Lower lobe of right lung (tissue), 2 donors: ENCODE results near the gene ENTPD5. TPM values are rescaled to one million over a fixed set of nuclear protein-coding genes. Genes with fewer than 3 reads are reported as not detected.

Experiments
- ATAC-seq, 2 donors: fragments of 200-7000 bp; cut with Tn5 transposase; one replicate each; pipeline ENCODE4 v1.9.1; 2020 to 2022; ENCODE audit warnings: mild to moderate bottlenecking in 2 of 2, moderate library complexity in 2 of 2
- DNase-seq: peaks from one replicate; pipeline ENCODE4 v3.0.0-alpha.2; 2020
- H3K27ac ChIP-seq: fragments of 200-600 bp; one replicate; pipeline ENCODE4 v1.8.0; 2022
- H3K27me3 ChIP-seq: fragments of 200-600 bp; one replicate; pipeline ENCODE4 v1.8.0; 2022; ENCODE audit warnings: low read depth
- H3K36me3 ChIP-seq: fragments of 200-600 bp; one replicate; pipeline ENCODE4 v1.8.0; 2022; ENCODE audit warnings: mild to moderate bottlenecking
- H3K4me1 ChIP-seq: fragments of 200-600 bp; one replicate; pipeline ENCODE4 v1.8.0; 2022
- H3K4me3 ChIP-seq: fragments of 200-600 bp; one replicate; pipeline ENCODE4 v1.8.0; 2022; ENCODE audit warnings: mild to moderate bottlenecking
- H3K9me3 ChIP-seq: fragments of 200-600 bp; one replicate; pipeline ENCODE4 v1.8.0; 2022
- CTCF ChIP-seq: fragments of 200-600 bp; IDR thresholded peaks from one replicate; pipeline ENCODE4 v1.8.0; 2022; ENCODE audit warnings: antibody characterized with exemption, mild to moderate bottlenecking
- intact Hi-C: fragments of 100-400 bp; cut with DNase I; formaldehyde crosslinking; loops from one replicate; pipeline ENCODE4 v1.11.0; 2022
- total RNA-seq: library from RNA; stranded (reverse); fragmentation: NEBNext Ultra II Directional; extraction: Animal tissue kit (Norgen Biotek cat#: 25700); gene quantifications from one replicate; pipeline ENCODE4 v1.2.1, GENCODE V29; 2021
- donor health status: DM: no; HTN: yes; CAD: no; lungs with severe emphysema.

The ENTPD5 gene
- total RNA-seq, 1 donor from 2014 or later: 12.1 TPM

DNA sequence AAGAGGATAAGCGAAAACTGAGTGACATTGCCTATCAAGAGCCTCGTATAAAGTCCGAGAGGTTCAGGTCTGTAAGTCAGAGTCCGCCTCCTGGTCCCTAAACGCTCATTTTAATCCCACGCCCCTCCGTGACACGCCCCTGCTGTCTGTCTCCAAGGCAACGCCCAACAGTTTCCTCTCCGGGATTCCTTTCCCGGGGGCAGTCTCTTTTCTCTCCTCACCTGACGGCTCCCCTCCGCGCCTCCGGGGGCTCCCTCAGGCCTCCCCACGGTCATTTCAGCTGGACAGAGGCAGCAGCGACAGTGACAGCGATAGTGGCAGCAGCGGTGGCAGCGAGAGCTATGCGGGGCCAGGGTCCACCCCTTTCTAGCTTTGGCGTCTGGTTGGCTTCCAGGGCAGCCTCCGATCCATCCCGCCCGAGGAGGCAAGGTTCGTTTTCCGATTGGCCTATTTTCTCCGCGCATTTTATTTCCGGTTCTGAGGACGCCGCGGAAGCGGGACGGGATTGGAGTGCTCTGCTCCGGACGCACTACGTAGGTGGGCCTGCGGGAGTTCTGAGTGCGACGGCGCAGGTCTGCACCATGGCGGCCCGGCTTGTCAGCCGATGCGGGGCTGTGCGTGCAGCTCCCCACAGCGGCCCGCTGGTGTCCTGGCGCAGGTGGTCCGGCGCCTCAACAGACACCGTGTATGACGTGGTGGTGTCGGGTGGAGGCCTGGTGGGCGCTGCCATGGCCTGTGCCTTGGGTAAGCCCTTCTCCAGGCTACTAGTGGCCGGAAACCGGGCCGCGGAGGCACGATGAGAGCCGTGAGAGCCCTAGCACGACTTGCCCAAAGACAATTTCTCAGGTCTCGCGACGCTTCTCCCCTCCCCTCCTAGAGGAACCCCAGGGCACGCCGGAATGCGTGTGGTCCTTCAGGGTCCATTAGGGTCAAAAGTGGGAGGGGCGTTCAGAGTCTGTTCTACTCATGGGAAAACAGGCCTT, 69.0 kb downstream of the ENTPD5 start, which contains the start of the genes COQ6 and FAM161B:
TSS of gene COQ6 (plus strand) at position 551 of the 983 bp plus-strand sequence. CDS start at position 582, 31 bp downstream.
TSS of gene FAM161B (minus strand) at position 343 of the 983 bp plus-strand sequence. CDS start at position 275, 68 bp downstream.
- Histone ChIP-seq H3K27ac (peak within 1 kb of the TSS; percentile 97), H3K4me1 (peaks cover 20% of the 10 kb centered on the region), H3K9me3 (no peaks in the 10 kb centered on the region), H3K4me3 (peak within 1 kb of the TSS; percentile 83), H3K27me3 (no peaks in the 10 kb centered on the region), H3K36me3 (peaks cover 31% of the 10 kb centered on the region)
- peak; percentile 16 for TF ChIP-seq CTCF
- ATAC-seq (peak; percentile 98), DNase-seq (peak; percentile 96)
- intact Hi-C loops: no loop called here

DNA sequence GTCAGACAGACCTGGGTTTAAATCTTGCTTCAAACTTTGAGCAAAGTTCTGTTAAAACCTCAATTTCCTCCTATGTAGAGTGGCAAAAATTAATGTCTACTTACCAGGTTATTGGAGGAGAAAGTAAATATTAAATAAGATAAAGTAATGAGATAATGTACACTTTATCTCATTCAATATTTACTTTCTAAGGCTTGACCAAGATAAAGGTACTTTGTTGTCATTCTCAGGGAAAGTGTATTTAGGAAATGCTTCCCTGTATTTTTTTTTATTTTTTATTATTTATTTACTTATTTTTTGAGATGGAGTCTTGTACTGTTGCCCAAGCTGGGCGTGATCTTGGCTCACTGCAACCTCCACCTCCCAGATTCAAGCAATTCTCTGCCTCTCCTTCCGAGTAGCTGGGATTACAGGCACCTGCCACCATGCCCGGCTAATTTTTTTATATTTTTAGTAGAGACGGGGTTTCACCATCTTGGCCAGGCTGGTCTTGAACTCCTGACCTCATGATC, 73.9 kb downstream of the ENTPD5 start:
- Histone ChIP-seq H3K9me3 (no peaks in the 10 kb centered on the region), H3K27ac (peak overlapping the region; percentile 41), H3K4me1 (peaks cover 29% of the 10 kb centered on the region), H3K27me3 (no peaks in the 10 kb centered on the region), H3K36me3 (peaks cover 40% of the 10 kb centered on the region), H3K4me3 (no peak overlapping the region)
- intact Hi-C loops: no loop called here
- no peak for TF ChIP-seq CTCF
- ATAC-seq (peak in 1 of 2 donors; percentile 1), DNase-seq (no peak)

- Histone ChIP-seq H3K4me3 (no peak overlapping the region), H3K9me3 (no peaks in the 10 kb centered on the region), H3K27me3 (no peaks in the 10 kb centered on the region), H3K36me3 (peaks cover 43% of the 10 kb centered on the region), H3K4me1 (peaks cover 29% of the 10 kb centered on the region), H3K27ac (peak overlapping the region; percentile 41)
- DNase-seq (no peak), ATAC-seq (peak in 1 of 2 donors; percentile 20)
- TF ChIP-seq CTCF: no peak
- intact Hi-C loops: no loop called here
Measured at GRCh38 chr14:73944432-73945158, 74.5 kb downstream of the ENTPD5 start.

DNA sequence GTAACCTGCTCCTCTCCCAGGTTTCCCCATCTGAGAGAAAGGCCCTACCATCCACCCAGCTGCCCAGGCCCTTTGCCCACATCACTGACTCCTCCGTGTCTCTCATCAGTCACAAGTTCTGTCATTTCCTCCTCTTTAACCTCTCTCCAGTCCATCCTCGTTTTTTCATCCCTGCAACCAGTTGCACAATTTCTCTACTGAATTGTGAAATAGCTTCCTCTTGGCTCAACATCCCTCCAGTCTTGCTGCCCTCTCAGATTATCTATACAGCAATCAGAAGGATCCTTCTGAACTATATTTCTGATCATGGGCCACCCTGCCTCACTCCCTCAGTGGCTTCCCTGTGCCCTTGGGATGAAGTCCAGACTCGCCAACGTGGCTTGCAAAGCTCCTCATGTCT, 76.0 kb downstream of the ENTPD5 start:
- Histone ChIP-seq H3K9me3 (no peaks in the 10 kb centered on the region), H3K4me1 (peaks cover 22% of the 10 kb centered on the region), H3K36me3 (peaks cover 43% of the 10 kb centered on the region), H3K27ac (no peak overlapping the region), H3K27me3 (no peaks in the 10 kb centered on the region), H3K4me3 (no peak overlapping the region)
- DNase-seq (no peak), ATAC-seq (peak; percentile 60 to 69)
- intact Hi-C loops: no loop called here
- no peak for TF ChIP-seq CTCF

- no peaks in the 10 kb centered on the region for H3K9me3 ChIP-seq
- H3K4me1 ChIP-seq: peaks cover 22% of the 10 kb centered on the region
- peaks cover 52% of the 10 kb centered on the region for H3K36me3 ChIP-seq
- H3K27ac ChIP-seq: no peak overlapping the region
- ATAC-seq: no peak
- DNase-seq: no peak
- intact Hi-C loops: no loop called here
- H3K4me3 ChIP-seq: no peak overlapping the region
- H3K27me3 ChIP-seq: no peaks in the 10 kb centered on the region
- TF ChIP-seq CTCF: no peak
Measured at GRCh38 chr14:73942180-73942579, 76.9 kb downstream of the ENTPD5 start.
